SU-DHL-6 (cell line): Measurements from ENCODE around the gene SCARB1.

Source experiments
- CTCF ChIP-seq: fragments of 200-600 bp; sonication (generic); IDR thresholded peaks from one replicate; pipeline ENCODE4 v1.5.1; 2017; ENCODE audit warnings: antibody characterized with exemption, mild to moderate bottlenecking, low read length, moderate library complexity; ENCODE audit not compliant: insufficient read depth, poor library complexity, severe bottlenecking
- EZH2phosphoT487 ChIP-seq: fragments of 200-600 bp; sonication (generic), shearing (Covaris generic); conservative IDR thresholded peaks from 2 replicates; pipeline ENCODE4 v1.6.1; 2018; ENCODE audit warnings: mild to moderate bottlenecking, antibody characterized with exemption, low read length, moderate library complexity, mixed read lengths

- TF ChIP-seq CTCF (no peak), EZH2phosphoT487 (no peak)
Measured at GRCh38 chr12:124874188-124874587, 10.5 kb upstream of the SCARB1 start.
